Measurements from ENCODE around the gene GOSR1.
"Not testable (repeated sequence)": the region's sequence is repeated elsewhere in the genome, so short reads cannot be mapped to it uniquely, and the experiment has no call there.

The GOSR1 gene

DNA sequence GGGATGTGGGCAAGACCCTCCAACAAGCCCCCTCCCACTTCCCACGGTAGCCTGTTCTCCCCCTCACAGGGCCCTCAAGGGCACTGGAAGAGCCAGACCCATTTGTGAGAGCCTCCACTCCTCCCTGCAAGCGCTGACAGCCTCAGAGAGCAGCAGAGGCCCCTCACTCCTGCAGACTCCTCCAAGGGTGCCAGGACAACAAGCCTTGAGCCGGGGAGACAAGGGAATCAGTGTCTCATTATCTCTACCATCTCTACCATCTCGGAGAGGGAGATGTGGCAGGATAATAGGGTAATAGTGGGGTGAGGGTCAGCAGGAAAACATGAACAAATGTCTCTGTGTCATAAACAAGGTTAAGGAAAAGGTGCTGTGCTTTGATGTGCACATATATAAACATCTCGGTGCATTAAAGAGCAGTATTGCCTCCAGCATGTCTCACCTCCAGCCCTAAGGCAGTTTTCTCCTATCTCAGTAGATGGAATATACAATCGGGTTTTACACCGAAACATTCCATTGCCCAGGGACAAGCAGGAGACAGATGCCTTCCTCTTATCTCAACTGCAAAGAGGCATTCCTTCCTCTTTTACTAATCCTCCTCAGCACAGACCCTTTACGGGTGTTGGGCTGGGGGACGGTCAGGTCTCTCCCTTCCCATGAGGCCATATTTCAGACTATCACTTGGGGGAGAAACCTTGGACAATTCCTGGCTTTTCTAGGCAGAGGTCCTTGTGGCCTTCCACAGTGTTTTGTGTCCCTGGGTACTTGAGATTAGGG lies 86.1 kb downstream of the GOSR1 start:
- not testable (repeated sequence) for DNase-seq

GRCh38 chr17:30563905-30564390 lies 86.7 kb downstream of the GOSR1 start:
- not testable (repeated sequence) for DNase-seq

DNA sequence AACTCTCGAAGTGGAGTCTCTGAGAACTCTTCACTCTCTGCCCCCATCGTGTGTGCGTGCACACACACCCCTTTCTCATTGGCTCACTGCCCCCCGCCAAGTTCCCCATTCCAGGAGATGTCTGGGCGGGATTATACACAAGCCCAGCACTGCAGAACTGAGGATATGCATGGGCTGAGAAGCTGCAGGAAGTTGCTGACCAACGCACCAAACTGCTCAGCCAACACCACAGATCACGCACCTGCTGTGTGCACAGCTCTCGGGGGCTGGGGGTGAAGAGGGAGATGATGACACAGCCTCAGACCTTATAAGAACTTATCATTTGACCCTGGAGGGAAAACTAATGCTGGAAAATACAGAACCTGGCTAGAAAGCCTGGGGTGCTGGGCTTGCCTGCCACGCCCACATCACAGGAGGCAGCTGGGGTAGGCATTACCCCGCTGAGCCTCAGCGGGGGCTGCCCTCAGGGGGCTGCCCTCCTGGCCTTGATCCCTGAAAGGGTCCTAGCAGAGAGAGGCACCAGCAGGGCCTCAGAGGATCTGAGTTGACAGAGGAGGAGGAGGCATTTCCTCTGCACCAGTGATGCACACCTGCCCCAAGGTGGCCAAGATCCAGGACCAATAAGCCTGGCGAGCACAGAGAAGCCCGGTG lies 87.3 kb downstream of the GOSR1 start:
- not testable (repeated sequence) for DNase-seq

DNA sequence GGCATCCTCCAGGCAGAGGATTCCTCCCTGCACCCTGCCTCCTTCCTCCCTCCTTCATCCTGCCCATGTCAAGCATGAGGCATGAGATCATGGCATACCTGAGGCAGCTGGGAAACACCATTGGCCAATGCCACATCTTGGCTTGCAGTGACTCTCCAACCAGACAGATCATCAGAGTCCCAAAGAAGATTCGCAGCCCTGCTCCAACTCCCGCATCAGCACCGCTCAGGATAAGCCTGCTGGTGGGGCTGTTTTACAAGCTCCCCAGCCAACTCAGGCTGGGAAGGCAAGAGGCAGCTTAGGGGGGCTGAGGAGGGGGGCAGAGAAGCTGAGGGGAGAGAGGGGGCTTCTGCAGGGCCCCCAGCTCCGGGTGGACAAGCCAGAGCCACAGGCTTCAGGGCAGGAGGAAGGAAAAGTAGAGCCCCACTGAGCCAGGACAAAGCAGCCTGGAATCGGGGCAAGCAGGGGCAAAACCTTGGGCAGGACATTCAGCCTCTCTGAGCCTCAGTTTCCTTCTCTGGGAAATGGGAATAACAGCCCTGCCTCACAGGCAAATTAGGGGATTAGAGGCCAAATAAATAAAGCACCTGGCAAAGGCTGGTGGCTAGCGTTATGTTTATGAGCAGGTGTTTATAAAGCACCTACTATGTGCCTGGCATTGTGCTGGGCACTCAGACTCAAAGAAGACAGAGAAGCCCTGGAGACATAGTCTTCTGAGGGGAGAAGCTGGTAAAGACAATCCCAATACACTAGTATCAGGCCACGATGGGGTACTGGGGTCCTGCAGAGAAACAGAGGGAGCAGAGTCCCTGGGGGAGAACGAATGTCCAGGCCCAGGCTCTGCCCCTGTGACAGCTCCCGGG lies 88.1 kb downstream of the GOSR1 start:
- DNase-seq: no peak

DNA sequence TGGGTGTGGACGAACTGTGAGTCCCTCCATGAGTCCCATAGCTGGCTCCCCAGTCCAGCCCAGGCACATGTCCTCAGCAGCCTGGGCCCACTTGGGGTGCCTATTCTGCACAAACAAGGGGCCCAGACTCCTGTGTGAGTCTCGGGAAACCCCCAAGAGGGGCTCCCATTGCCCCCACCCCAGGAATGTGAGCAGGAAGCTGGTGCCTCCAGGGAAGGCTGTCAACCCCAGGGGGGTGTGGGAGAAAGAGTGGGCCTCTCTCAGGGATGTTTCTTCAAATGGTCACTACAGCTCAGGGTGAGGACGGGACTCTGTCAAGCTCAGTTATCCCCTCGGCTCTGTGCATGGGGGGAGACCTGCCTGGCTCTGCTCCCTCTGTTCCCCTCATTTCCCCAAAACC lies 88.9 kb downstream of the GOSR1 start:
- not testable (repeated sequence) for DNase-seq

GRCh38 chr17:30566516-30567225 lies 89.5 kb downstream of the GOSR1 start:
- DNase-seq: not testable (repeated sequence)

GRCh38 chr17:30567231-30568116 lies 90.3 kb downstream of the GOSR1 start:
- no peak for DNase-seq

DNA sequence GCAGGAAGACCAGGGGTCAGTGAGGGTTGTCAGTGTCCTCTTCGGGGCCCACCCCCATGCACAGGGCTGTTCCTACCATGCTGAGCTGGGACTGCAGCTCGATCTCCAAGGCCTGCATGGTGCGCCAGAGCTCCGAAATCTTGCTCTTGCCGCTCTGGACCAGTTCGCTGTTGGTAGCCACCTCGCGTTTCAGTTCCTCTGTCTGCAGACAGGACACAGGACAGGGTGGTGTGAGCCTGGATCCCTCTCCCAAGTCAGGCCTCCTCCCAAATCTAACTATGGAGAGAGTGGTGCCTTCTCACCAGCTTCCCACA lies 90.9 kb downstream of the GOSR1 start:
- no peak for DNase-seq

- not testable (repeated sequence) for DNase-seq
These were observed 92.4 kb downstream of the GOSR1 start for GRCh38 chr17:30569531-30570175.

DNA sequence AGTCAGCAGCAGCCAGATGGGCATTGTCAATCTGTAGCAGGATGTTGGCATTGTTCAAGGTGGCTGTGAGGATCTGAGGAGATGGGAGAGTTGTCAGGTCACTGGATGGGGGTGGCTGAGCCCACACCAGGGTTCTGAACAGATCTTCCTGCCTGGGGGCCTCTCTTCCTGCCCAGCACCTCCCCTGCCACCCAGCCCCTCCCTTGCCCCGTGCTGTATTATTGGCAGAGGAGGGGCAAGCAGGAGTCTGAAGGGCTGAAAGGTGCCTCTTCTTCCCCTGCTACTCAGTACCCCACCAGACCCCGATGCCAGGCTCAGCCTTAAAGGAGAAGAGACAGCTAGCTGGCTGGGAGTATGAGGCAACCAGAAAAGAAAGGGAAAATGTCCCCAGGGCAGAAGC lies 93.0 kb downstream of the GOSR1 start:
- DNase-seq: no peak

DNA sequence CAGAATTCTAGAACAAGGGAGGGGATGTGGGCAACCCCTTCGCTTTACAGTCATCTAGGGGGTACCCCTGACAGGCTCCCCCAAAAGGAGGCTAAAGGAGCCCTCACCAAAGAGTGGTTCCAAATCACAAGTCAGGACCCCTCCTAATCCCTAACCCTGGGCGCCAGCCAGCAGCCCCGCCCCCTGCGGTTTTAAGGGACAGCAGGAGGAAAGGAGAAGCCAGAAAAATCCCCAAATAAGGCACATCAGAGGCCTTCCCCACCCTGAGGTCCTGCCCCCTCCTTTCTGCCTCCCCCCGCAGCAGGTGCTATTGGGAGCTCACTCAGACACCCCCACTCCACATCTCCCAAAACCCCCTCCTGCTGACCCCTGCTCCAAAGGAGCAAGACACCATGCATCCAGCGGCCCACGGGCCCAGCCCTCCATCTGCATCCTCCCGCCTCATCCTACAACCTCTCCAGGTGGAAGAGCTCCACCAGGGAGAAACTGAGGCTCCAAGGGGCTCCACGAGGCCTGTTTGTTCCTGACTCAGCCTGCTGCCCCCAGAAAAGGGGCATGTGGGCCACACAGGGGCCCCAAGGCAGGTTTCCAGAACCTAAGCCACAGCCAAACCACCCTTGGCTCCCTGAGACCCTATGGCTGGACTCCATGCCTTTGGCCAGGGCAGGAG lies 93.5 kb downstream of the GOSR1 start:
- DNase-seq: no peak

GRCh38 chr17:30571404-30571803 lies 94.2 kb downstream of the GOSR1 start:
- DNase-seq: not testable (repeated sequence)

DNA sequence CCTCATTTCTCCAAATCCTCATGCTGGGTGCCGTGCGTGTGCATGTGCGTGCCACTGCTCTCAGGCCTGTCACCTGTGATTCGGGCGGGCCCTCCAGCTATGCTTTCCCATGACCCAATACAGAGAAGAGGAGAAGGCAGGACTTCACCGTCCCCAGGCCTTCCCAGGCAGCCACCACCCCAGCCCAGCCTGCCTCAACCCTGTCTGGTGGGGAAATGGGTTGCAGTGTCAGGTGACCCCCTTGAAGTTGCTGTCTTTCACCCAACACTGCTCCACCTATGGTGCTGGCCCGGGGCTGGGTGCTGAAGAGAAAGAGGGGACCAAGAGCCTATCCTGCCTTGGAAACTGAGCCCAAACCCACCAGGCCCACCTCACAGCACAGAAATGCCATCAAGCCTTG lies 94.7 kb downstream of the GOSR1 start:
- DNase-seq: no peak

DNA sequence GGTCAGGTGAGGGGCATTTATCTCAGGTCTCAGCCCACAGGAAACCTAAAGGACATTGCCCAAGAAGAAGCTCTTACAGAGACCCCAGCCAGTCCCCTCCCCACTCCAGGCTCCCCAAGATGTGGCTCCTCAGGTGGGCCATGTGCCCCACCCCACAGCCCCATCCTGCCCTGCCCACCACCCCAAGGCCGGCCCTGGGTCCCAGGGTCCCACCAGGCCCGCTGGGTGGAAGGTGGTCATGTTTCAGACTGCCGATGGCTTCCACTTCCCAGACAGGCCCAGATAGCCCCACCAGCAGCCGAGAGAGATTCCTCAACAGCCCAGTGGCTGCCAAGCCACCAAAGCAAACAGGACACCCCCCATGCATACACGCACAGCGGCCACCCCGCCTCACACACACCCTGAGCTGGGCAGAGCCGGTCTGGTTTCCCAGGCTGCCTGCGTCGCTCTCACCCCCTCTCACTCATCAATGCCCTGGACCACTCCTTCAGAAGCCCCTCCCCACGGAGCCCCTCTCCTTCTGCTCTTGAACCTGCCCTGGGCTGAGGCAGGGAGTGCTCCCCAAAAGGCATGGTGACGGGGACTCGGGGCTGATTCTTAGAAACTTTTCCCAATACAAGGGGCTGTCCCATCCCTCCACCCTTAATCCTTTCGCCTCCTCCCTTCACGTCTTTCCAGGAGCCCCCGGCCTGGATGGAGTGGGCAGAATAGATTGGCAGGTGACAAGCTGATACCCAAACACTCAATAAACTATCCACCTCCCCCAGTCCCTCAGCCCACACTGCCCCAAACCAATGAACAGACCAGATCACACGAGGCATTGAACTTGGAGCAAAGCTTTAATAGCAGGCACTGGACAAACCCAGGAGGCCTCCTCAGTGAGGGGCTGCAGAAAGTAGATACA lies 95.7 kb downstream of the GOSR1 start:
- not testable (repeated sequence) for DNase-seq

DNA sequence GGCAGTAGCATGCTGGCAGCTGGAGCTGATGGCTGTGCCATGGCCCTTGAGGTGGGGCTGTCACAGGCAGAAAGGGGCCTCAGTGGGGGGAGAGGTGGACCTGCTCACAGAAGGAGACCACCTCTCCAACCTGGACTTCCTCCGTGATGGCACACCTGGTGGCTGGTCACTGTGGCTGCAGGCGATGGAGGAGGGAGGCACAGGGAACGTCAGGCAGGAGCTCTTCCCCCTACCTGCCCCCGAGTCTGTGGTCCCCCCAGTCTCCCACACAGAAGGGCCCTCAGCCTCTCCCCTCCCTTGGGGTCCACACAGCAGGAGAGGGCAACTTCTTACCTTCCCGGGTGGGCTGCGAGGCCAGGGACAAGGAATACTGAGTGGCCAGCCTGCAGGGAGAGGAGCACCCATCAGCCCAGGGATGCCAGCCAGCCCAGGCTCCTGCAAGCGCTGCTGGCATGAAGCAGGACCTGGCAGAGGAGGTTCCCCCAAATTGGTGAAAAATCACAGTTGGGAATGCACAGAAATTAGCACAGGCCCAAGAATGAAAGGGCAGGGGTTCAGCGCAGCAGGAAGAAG lies 96.5 kb downstream of the GOSR1 start:
- DNase-seq: no peak

DNA sequence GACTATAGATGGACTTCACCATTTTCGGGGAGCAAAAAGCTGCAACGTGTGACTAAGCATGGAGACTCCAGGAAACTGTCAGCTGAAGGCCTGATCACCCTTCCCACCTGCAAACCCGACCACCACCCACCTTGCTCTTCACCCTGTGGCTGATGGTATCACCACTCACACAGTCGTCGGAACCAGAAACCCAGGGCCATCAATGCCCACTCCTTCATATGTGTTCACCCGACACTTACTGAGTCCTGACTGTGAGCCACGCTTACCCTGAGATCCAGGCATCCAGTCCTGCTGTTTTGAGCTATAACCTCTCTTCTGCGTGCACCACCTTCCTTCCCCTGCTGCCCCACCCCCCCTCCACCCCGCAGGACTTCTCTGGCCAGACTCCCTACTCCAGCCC lies 97.1 kb downstream of the GOSR1 start:
- DNase-seq: not testable (repeated sequence)

- not testable (repeated sequence) for DNase-seq
These were observed 97.6 kb downstream of the GOSR1 start for GRCh38 chr17:30574806-30575205.

GRCh38 chr17:30575648-30576325 lies 98.6 kb downstream of the GOSR1 start:
- not testable (repeated sequence) for DNase-seq
